Progenitor cell of endocrine pancreas (in vitro differentiated cells): ENCODE results near the gene GPRIN1. TPM values are rescaled to one million over a fixed set of nuclear protein-coding genes. Genes with fewer than 3 reads are reported as not detected.
"Not testable (repeated sequence)": the region's sequence is repeated elsewhere in the genome, so short reads cannot be mapped to it uniquely, and the experiment has no call there.

Experiments
- DNase-seq: peaks from one replicate; pipeline ENCODE4 v3.0.0; 2021; ENCODE audit warnings: low spot score; ENCODE audit not compliant: unreplicated experiment
- H3K27ac Mint-ChIP-seq: 2 replicates; pipeline ENCODE4 v1.8.0; 2021; ENCODE audit warnings: mild to moderate bottlenecking, moderate library complexity, mixed read lengths
- H3K27me3 Mint-ChIP-seq: 2 replicates; pipeline ENCODE4 v1.8.0; 2021; ENCODE audit warnings: mixed read lengths
- H3K36me3 Mint-ChIP-seq: 2 replicates; pipeline ENCODE4 v1.8.0; 2022; ENCODE audit warnings: mixed read lengths; ENCODE audit not compliant: insufficient read depth
- H3K4me1 Mint-ChIP-seq: 2 replicates; pipeline ENCODE4 v1.8.0; 2021; ENCODE audit warnings: low read depth, mixed read lengths
- H3K4me3 Mint-ChIP-seq: 2 replicates; pipeline ENCODE4 v1.8.0; 2021; ENCODE audit warnings: low read depth, mild to moderate bottlenecking, moderate library complexity, mixed read lengths
- H3K9me3 Mint-ChIP-seq: 2 replicates; pipeline ENCODE4 v1.8.0; 2021; ENCODE audit warnings: low read depth, mixed read lengths
- CTCF ChIP-seq: fragments of 200-600 bp; sonication (generic); IDR thresholded peaks from one replicate; pipeline ENCODE4 v1.5.0; 2021; ENCODE audit warnings: antibody characterized with exemption, mild to moderate bottlenecking; ENCODE audit not compliant: unreplicated experiment
- total RNA-seq: library from RNA; stranded (reverse); gene quantifications from 2 replicates; pipeline ENCODE4 v1.2.1, GENCODE V29; 2021

The GPRIN1 gene
- total RNA-seq, 1 donor from 2014 or later: 5.9 TPM

GRCh38 chr5:176601901-176602482 lies 8.0 kb downstream of the GPRIN1 start:
- Mint-ChIP-seq H3K4me1 (peaks cover 3% of the 10 kb centered on the region), H3K9me3 (no peaks in the 10 kb centered on the region), H3K27ac (no peak overlapping the region), H3K4me3 (no peak overlapping the region), H3K36me3 (peaks cover 1% of the 10 kb centered on the region), H3K27me3 (peaks cover 14% of the 10 kb centered on the region)
- no peak for TF ChIP-seq CTCF
- no peak for DNase-seq

DNA sequence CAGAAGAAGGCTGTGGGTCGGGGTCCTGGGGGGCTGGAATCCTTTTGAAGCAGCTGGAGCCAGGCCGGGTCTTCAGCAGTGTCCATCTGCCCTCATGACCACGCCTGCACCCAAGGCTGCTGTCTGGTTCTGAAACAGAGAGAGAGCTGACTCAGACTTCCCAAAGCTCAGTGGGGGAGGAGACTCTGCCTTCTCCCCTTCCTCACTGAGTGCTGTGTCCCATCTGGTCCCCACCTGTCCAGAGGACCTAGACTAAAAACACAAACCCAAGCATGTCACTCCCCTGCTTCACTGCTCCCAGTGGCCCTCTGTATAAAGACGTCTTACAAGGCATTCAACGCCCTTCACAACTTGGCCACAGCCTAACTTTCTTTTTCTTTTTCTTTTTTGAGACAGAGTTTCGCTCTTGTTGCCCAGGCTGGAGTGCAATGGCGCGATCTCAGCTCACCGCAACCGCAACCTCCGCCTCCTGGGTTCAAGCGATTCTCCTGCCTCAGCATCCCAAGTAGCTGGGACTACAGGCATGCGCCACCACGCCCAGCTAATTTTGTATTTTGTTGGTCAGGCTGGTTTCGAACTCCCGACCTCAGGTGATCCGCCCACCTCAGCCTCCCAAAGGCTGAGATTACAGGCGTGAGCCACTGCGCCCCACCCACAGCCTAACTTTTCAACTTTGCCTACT lies 10.1 kb downstream of the GPRIN1 start:
- DNase-seq, H3K4me1 Mint-ChIP-seq, H3K9me3 Mint-ChIP-seq, H3K36me3 Mint-ChIP-seq, H3K27ac Mint-ChIP-seq, H3K4me3 Mint-ChIP-seq: not testable (repeated sequence)
- H3K27me3 Mint-ChIP-seq: peaks cover 20% of the 10 kb centered on the region

DNA sequence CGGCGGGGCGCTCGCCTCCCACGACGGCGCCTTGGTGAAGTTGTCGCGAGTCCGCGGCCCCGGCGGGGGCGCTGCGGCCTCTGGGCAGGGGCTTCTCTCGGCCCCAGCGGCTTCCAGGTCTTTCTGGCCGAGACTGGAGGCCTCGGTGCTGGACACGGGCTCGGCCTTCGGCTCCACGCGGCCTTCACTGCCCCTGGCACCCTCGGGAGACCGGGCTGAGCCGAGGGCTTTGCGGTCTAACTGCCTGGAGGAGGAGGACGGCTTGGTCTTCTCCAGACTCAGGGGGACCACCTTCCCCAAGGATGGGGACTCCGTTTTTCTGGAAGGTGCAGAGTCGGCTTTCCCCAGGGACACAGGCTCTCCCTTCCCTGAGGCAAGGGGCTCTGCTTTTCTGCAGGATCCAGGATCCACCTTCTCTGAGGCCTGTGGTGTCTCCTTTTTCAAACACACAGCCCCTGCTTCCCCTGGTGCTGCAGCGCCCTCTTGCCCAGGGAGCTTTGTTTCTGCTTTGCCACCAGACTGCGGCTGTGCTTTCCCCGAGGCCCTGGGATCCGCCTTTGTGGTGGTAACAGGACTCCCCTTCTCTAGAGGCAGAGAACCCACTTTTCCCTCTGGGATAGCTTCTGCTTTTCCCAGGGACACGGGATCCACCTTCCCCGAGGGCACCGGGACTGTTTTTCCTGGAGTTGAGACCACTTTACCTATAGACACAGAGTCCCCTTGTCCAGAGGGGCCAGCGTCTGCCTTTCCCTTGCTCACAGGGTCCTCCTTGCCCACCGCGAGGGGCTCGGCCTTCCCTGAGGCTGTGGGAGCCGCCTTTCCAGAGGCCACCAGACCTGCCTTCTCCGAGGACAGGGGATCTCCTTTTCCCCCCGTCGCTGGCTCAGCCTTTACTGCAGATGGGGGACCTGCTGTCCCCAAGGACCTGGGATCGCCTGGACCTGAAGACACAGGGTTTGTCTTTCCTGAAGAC lies 12.3 kb downstream of the GPRIN1 start:
- Mint-ChIP-seq H3K36me3 (peaks cover 1% of the 10 kb centered on the region), H3K4me1 (no peaks in the 10 kb centered on the region), H3K27ac (no peak overlapping the region), H3K27me3 (peaks cover 30% of the 10 kb centered on the region), H3K9me3 (no peaks in the 10 kb centered on the region), H3K4me3 (no peak overlapping the region)
- no peak for DNase-seq
- TF ChIP-seq CTCF: no peak

DNA sequence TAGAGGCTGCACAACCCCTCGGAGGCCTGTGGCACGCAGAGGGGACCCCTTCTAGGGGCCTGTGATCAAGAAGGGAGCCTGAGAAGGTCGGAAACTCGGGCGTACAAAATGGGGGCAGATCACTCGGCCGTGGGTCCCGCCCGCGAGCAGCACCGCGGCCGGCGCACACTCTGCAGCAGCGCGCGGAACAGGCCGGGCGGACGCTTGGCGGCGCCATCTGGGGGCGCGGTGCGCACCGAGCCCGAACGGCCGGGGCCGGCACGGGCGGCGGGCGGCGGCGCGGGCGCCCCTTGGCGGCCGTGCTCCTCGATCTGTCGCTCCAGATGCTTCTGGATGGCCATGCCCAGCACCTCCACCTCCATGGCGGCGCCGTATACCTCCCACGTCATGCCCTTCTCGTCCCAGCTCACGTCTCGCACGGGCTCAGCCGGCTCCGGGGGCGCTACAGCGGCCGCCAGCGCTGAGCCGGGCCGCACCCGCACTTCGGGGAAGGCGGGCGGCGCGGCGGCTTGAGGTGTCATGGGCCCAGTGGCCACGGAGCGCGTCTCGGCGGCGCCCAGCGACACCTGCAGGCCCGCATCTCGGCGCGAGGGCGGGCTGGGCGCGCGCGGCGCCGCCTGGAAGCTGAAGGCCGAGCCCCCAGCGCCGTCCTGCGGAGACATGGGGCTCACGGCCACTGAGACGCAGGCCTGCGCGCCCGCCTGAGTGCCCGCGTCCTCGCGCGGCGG lies 13.1 kb downstream of the GPRIN1 start:
- no peak overlapping the region for H3K27ac Mint-ChIP-seq
- peak; percentile 47 for TF ChIP-seq CTCF
- H3K27me3 Mint-ChIP-seq: peaks cover 25% of the 10 kb centered on the region
- peak overlapping the region; percentile 44 for H3K4me3 Mint-ChIP-seq
- H3K36me3 Mint-ChIP-seq: peaks cover 1% of the 10 kb centered on the region
- H3K4me1 Mint-ChIP-seq: no peaks in the 10 kb centered on the region
- peak; percentile 40 for DNase-seq
- H3K9me3 Mint-ChIP-seq: no peaks in the 10 kb centered on the region

DNA sequence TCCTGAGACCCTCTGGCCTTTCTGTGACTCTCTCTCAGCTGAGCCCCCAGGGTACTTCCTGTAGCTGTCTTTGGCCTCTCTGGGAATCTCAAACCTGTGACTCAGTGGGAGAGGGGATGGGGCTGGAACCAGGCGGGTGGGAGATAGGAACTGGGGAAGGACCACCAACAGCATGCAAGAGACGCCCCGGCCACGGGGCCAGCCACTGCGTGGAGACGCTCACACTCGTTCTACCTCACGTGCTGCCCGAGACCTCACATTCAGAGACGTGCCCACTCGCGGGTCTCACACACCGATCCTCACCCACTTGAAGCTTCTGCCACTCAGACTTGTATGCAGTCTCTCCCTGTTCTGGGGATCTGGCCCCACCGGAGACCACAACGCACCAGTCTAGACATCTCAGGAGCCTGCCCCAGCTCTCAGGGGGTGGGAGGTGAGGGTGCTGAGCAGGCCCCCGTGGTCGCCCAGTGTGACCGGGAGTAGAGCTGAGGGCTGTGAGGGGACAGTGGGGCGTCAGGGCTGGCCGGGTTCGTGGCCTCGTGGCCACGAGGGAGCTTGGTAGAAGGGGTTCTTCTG lies 13.8 kb downstream of the GPRIN1 start:
- H3K4me1 Mint-ChIP-seq: no peaks in the 10 kb centered on the region
- peaks cover 25% of the 10 kb centered on the region for H3K27me3 Mint-ChIP-seq
- peaks cover 1% of the 10 kb centered on the region for H3K36me3 Mint-ChIP-seq
- TF ChIP-seq CTCF: no peak
- DNase-seq: no peak
- no peak overlapping the region for H3K27ac Mint-ChIP-seq
- peak overlapping the region; percentile 44 for H3K4me3 Mint-ChIP-seq
- H3K9me3 Mint-ChIP-seq: no peaks in the 10 kb centered on the region
